HepG2 (cell line): ENCODE results near the gene GALR3. TPM values are rescaled to one million over a fixed set of nuclear protein-coding genes. Genes with fewer than 3 reads are reported as not detected.

Experiments
- EP300 ChIP-seq, 3 experiments: sonication (generic) in 1 of 3; formaldehyde crosslinking in 1 of 3; IDR thresholded peaks; 2 replicates each; pipeline versions ENCODE4 v1.5.1 to v1.6.1; 2011 to 2020; ENCODE audit warnings: low read depth in 2 of 3, low read length in 2 of 3, borderline replicate concordance in 1 of 3, improper control_type of control experiment in 1 of 3, mild to moderate bottlenecking in 1 of 3, missing genetic modification reagents in 1 of 3, moderate library complexity in 1 of 3
- FOSL2 ChIP-seq: sonication (generic); formaldehyde crosslinking; IDR thresholded peaks from 2 replicates; pipeline ENCODE4 v1.4.0; 2020; ENCODE audit warnings: missing genetic modification reagents
- GATAD2A ChIP-seq: IDR thresholded peaks from 2 replicates; pipeline ENCODE4 v1.6.1; 2016
- KDM3A ChIP-seq: IDR thresholded peaks from 2 replicates; pipeline ENCODE4 v1.6.1; 2018; ENCODE audit warnings: low read depth, missing compliant biosample characterization
- MED13 ChIP-seq: sonication (generic); formaldehyde crosslinking; IDR thresholded peaks from 2 replicates; pipeline ENCODE4 v1.5.0; 2020; ENCODE audit warnings: missing genetic modification reagents
- POLR2G ChIP-seq: fragments of 200-400 bp; formaldehyde crosslinking; IDR thresholded peaks from 2 replicates; pipeline ENCODE4 v1.6.1; 2018; ENCODE audit warnings: mild to moderate bottlenecking, low read depth, low read length, moderate library complexity
- SP2 ChIP-seq: sonication (generic); formaldehyde crosslinking; IDR thresholded peaks from 2 replicates; pipeline ENCODE4 v1.5.1; 2020; ENCODE audit warnings: mild to moderate bottlenecking, missing genetic modification reagents
- TEAD3 ChIP-seq: optimal IDR thresholded peaks from 2 replicates; pipeline ENCODE3; 2016; ENCODE audit warnings: borderline replicate concordance
- ZBTB7B ChIP-seq: sonication (generic); formaldehyde crosslinking; IDR thresholded peaks from 2 replicates; pipeline ENCODE4 v1.4.0; 2020; ENCODE audit warnings: missing genetic modification reagents
- ZMYM4 ChIP-seq: sonication (generic); formaldehyde crosslinking; IDR thresholded peaks from 2 replicates; pipeline ENCODE4 v1.8.1; 2023; ENCODE audit warnings: mild to moderate bottlenecking, missing genetic modification reagents
- ZNF337 ChIP-seq: sonication (generic); formaldehyde crosslinking; IDR thresholded peaks from 2 replicates; pipeline ENCODE4 v1.5.1; 2020; ENCODE audit warnings: missing genetic modification reagents, low read depth, mild to moderate bottlenecking, borderline replicate concordance
- ZNF430 ChIP-seq: sonication (generic); formaldehyde crosslinking; IDR thresholded peaks from 2 replicates; pipeline ENCODE4 v1.9.0; 2021; ENCODE audit warnings: mild to moderate bottlenecking, missing genetic modification reagents
- polyA plus RNA-seq, 8 experiments: library from polyadenylated mRNA; depleted of rRNA in 3 of 8; stranded (reverse) in 7 of 8; unstranded in 1 of 8; fragments of >200 nt; fragmentation: Illumina TruSeq in 4 of 8; extraction: Trizol in 4 of 8; gene quantifications; 2 replicates each; pipeline versions ENCODE4 v1.2.1 to v1.2.3, GENCODE V29; 2011 to 2016; ENCODE audit warnings: low read depth in 4 of 8, missing spikeins in 1 of 8, mixed read lengths in 1 of 8; ENCODE audit not compliant: insufficient read depth in 1 of 8
- total RNA-seq, 5 experiments: library from RNA; depleted of rRNA; stranded (reverse); fragments of >200 nt; fragmentation: Illumina TruSeq; extraction: Trizol; gene quantifications; 2 replicates each; pipeline ENCODE4 v1.2.3, GENCODE V29; 2016; ENCODE audit warnings: low read depth in 1 of 5
- TF ChIP-seq, protein P1 (sequence below): sonication (generic); formaldehyde crosslinking; IDR thresholded peaks from 2 replicates; pipeline ENCODE4 v1.4.0; 2020; ENCODE audit warnings: mild to moderate bottlenecking, missing genetic modification reagents
- TF ChIP-seq, protein P2 (sequence below): sonication (generic); formaldehyde crosslinking; IDR thresholded peaks from 2 replicates; pipeline ENCODE4 v1.8.1; 2023; ENCODE audit warnings: mild to moderate bottlenecking, missing genetic modification reagents
- TF ChIP-seq, protein P3 (sequence below): sonication (generic); formaldehyde crosslinking; IDR thresholded peaks from 2 replicates; pipeline ENCODE4 v1.4.0; 2020; ENCODE audit warnings: missing genetic modification reagents
- TF ChIP-seq, protein P4 (sequence below): sonication (generic); formaldehyde crosslinking; IDR thresholded peaks from 2 replicates; pipeline ENCODE4 v1.5.0; 2020; ENCODE audit warnings: missing genetic modification reagents, mild to moderate bottlenecking, borderline replicate concordance
- TF ChIP-seq, protein P5 (sequence below): sonication (generic); formaldehyde crosslinking; IDR thresholded peaks from 2 replicates; pipeline ENCODE4 v1.4.0; 2020; ENCODE audit warnings: missing genetic modification reagents
- TF ChIP-seq, protein P6 (sequence below): sonication (generic); formaldehyde crosslinking; conservative IDR thresholded peaks from 2 replicates; pipeline ENCODE4 v1.8.0; 2022; ENCODE audit warnings: low read depth, missing genetic modification reagents

Gene GALR3
- total and polyA plus RNA-seq, 2 of the 13 experiments (the other 11 are each of a cell fraction or from before 2014, with no cell fraction given): 0.13 TPM; not detected in 1

DNA sequence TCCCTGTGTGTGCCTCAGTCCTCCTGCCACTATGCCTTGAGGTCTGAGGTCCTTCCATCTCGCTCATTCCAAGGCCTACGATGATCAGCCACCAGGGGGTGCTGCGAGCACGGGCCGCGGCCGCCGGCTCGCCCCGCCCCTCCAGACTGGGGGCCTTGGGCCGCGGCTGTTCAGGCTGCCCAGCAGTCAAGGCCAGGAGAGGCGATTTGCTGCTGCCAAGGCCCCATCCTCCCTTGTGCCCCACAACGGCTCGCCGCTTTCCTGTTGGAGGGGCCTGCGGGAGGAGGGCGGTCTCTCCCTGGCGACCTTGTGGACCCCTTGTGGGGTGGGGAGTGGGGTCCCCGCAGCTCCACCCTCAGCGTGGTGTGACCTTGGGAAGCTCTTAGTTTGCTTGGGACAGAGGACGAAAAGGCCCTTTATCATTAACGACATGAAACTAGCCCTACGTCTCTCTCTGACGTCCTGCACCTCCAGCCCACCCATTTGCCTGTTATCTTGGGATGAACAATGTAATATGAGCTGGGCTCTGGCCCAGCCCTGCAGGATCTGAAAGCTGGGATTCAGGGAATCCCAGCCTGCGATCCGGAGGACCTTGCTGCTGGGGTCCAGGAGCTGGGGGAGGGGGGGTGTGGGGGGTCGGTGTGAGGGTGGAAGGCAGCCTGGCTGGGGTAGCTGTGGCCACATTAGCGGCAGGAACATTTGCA lies 5.3 kb upstream of the GALR3 start (continued):
- TF ChIP-seq, protein P1, sequence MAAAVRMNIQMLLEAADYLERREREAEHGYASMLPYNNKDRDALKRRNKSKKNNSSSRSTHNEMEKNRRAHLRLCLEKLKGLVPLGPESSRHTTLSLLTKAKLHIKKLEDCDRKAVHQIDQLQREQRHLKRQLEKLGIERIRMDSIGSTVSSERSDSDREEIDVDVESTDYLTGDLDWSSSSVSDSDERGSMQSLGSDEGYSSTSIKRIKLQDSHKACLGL (CRISPR knock-in tag): no peak
- TF ChIP-seq ZBTB7B (CRISPR knock-in tag): peak; percentile 92
- TF ChIP-seq KDM3A (CRISPR knock-in tag): peak; percentile 99
- TF ChIP-seq MED13 (CRISPR knock-in tag): peak; percentile 90; the same call in 1 of the 2 replicates
- TF ChIP-seq GATAD2A: peak; percentile 83
- TF ChIP-seq, protein P2, sequence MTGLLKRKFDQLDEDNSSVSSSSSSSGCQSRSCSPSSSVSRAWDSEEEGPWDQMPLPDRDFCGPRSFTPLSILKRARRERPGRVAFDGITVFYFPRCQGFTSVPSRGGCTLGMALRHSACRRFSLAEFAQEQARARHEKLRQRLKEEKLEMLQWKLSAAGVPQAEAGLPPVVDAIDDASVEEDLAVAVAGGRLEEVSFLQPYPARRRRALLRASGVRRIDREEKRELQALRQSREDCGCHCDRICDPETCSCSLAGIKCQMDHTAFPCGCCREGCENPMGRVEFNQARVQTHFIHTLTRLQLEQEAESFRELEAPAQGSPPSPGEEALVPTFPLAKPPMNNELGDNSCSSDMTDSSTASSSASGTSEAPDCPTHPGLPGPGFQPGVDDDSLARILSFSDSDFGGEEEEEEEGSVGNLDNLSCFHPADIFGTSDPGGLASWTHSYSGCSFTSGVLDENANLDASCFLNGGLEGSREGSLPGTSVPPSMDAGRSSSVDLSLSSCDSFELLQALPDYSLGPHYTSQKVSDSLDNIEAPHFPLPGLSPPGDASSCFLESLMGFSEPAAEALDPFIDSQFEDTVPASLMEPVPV (CRISPR knock-in tag): peak; percentile 63; the same call in 1 of the 2 replicates
- TF ChIP-seq, protein P3, sequence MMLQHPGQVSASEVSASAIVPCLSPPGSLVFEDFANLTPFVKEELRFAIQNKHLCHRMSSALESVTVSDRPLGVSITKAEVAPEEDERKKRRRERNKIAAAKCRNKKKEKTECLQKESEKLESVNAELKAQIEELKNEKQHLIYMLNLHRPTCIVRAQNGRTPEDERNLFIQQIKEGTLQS (CRISPR knock-in tag): no peak
- TF ChIP-seq, protein P4, sequence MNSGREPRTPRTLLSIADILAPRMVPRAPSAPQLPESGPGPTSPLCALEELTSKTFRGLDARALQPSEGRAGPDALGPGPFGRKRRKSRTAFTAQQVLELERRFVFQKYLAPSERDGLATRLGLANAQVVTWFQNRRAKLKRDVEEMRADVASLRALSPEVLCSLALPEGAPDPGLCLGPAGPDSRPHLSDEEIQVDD: 0 out of 2 replicates have a peak, but pooled peaks have one; percentile 31
- peak; percentile 85; the same call in 1 of the 2 replicates for TF ChIP-seq ZNF430 (CRISPR knock-in tag)
- TF ChIP-seq FOSL2 (CRISPR knock-in tag): peak; percentile 74
- peak; percentile 88 for TF ChIP-seq TEAD3 (CRISPR knock-in tag)
- TF ChIP-seq SP2 (CRISPR knock-in tag): 0 out of 2 replicates have a peak, but pooled peaks have one; percentile 34
- TF ChIP-seq, protein P5, sequence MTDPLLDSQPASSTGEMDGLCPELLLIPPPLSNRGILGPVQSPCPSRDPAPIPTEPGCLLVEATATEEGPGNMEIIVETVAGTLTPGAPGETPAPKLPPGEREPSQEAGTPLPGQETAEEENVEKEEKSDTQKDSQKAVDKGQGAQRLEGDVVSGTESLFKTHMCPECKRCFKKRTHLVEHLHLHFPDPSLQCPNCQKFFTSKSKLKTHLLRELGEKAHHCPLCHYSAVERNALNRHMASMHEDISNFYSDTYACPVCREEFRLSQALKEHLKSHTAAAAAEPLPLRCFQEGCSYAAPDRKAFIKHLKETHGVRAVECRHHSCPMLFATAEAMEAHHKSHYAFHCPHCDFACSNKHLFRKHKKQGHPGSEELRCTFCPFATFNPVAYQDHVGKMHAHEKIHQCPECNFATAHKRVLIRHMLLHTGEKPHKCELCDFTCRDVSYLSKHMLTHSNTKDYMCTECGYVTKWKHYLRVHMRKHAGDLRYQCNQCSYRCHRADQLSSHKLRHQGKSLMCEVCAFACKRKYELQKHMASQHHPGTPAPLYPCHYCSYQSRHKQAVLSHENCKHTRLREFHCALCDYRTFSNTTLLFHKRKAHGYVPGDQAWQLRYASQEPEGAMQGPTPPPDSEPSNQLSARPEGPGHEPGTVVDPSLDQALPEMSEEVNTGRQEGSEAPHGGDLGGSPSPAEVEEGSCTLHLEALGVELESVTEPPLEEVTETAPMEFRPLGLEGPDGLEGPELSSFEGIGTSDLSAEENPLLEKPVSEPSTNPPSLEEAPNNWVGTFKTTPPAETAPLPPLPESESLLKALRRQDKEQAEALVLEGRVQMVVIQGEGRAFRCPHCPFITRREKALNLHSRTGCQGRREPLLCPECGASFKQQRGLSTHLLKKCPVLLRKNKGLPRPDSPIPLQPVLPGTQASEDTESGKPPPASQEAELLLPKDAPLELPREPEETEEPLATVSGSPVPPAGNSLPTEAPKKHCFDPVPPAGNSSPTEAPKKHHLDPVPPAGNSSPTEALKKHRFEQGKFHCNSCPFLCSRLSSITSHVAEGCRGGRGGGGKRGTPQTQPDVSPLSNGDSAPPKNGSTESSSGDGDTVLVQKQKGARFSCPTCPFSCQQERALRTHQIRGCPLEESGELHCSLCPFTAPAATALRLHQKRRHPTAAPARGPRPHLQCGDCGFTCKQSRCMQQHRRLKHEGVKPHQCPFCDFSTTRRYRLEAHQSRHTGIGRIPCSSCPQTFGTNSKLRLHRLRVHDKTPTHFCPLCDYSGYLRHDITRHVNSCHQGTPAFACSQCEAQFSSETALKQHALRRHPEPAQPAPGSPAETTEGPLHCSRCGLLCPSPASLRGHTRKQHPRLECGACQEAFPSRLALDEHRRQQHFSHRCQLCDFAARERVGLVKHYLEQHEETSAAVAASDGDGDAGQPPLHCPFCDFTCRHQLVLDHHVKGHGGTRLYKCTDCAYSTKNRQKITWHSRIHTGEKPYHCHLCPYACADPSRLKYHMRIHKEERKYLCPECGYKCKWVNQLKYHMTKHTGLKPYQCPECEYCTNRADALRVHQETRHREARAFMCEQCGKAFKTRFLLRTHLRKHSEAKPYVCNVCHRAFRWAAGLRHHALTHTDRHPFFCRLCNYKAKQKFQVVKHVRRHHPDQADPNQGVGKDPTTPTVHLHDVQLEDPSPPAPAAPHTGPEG (CRISPR knock-in tag): no peak
- TF ChIP-seq POLR2G: peak; percentile 61; the same call in 1 of the 2 replicates
- no peak; the same call in 1 of the 2 replicates for TF ChIP-seq ZNF337 (CRISPR knock-in tag)
- peak in 1 of 2 experiments; percentile 23; a peak in 1 of 4 replicates for TF ChIP-seq EP300 (IDR thresholded peaks at IDR 0.05; ENCODE audit: low read depth in 2 of 2, low read length in 2 of 2)
- TF ChIP-seq EP300 (CRISPR knock-in tag; IDR thresholded peaks at IDR 0.05; ENCODE audit: borderline replicate concordance): peak; percentile 46; the same call in 1 of the 2 replicates
- TF ChIP-seq ZMYM4 (CRISPR knock-in tag): peak; percentile 82; the same call in 1 of the 2 replicates
- TF ChIP-seq, protein P6, sequence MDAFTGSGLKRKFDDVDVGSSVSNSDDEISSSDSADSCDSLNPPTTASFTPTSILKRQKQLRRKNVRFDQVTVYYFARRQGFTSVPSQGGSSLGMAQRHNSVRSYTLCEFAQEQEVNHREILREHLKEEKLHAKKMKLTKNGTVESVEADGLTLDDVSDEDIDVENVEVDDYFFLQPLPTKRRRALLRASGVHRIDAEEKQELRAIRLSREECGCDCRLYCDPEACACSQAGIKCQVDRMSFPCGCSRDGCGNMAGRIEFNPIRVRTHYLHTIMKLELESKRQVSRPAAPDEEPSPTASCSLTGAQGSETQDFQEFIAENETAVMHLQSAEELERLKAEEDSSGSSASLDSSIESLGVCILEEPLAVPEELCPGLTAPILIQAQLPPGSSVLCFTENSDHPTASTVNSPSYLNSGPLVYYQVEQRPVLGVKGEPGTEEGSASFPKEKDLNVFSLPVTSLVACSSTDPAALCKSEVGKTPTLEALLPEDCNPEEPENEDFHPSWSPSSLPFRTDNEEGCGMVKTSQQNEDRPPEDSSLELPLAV (CRISPR knock-in tag): no peak
